ENCODE measurements around the gene IQCH.

Gene IQCH

DNA sequence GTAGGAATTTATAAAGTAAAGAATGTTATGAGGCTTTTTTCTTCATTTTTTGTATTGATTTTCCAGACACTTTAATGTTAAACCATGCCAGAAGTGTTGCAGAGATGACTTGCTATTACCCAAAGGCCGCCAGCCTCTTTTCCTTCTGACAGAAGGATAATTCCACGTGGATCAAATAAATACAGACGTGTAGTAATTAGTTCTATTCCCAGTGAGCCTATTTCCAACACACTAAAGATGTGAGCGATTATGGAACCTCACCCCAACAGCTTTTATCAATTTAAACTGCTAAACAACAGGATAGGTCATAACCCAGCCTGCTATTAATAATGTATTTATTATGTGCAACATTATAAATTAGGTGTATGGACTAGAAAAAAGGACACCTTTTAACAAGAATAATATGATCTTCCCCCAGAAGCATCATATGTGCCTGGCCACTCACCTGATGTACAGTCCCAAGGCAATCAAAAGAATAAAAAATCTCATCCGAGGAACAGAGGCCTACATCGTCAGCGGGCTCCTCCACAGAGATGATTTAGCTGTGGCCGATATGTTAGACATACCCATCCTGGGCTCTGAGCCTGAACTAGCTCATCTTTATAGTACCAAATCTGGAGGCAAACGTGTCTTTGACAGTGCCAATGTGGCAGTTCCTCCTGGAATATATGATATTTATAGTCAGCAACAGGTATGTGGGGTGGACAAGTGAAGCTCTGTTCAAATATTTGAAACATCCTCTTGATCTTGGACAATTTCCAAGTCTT lies 140.5 kb downstream of the IQCH start:
- DNase-seq (ENCODE audit: low read depth in 2 of 2), result no peak

DNA sequence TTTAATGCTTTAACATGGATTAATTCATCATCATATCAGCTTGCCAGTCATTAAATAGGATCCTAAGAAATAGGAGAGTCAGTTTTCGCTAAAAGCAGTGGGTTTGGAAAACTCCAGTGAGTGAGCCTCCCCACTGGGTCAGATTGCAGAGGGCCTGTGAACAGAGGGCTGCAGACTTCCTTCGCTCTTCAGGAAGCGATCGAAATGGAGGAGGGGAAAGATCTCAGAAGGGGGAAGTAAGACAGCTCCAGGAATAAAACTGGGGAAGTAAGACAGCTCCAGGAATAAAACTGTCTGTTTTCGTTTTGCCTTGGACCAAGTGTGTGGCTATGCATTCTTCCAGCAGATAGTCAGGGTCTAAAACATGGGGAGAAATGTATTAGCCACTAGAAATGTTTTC lies 141.5 kb downstream of the IQCH start:
- DNase-seq (ENCODE audit: low read depth in 2 of 2), result no peak

DNA sequence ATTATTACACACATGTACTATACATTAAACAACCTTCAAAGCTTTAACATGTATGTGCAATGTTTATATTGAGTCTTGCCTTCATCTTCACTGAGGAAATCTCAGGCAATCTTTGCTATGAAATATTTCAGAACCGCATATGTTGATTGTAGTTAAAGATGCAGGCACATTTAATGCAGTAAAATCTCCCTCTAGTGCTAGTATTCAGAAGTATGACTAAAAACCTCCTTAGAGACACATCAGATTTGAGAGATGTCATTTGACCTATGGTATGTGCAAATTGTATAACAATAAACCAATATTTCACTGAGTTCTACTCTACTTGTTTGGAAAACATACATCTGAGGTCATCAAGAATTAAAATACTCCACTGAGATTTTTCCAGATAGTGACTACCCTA lies 142.6 kb downstream of the IQCH start:
- no peak for DNase-seq (ENCODE audit: low read depth in 2 of 2)

DNA sequence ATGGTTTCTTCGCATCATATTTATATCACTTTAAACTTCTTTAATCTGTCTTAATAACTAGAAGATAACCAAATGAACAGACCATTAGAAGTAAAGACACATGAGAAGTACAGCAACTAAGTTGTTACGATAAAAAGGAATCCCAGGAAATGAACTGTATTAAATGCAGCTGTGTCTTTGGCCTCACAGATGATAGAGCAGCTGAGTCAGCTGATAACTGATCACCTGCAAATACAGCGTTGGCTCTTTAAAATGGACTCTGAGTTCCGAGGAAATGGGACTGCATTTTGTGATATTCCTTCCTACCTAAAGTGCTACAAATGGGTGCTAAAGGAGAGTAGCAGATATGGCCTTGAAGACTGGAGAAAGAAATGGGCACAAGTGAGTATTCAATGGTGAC lies 145.3 kb downstream of the IQCH start:
- DNase-seq (ENCODE audit: low read depth in 2 of 2), result no peak

DNA sequence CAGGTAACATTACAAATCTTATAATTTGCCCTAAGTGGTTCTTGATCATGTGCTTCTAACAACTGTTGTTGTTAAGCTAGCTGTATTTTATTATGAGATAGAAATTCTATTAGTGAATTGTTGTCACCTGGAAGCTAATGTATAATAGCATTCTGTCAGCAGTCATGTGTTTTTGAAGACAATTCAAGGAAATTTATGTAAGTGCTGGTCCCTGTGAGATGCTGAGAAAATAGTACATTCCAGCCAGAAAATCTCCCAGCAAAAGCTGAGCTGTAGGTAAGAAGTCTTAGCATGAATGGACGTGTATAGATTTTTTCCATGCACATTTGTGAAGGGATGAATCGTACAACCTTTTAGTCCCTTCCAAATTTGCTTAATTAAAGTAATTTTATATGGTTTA lies 146.3 kb downstream of the IQCH start:
- DNase-seq (ENCODE audit: low read depth in 2 of 2), result no peak

DNA sequence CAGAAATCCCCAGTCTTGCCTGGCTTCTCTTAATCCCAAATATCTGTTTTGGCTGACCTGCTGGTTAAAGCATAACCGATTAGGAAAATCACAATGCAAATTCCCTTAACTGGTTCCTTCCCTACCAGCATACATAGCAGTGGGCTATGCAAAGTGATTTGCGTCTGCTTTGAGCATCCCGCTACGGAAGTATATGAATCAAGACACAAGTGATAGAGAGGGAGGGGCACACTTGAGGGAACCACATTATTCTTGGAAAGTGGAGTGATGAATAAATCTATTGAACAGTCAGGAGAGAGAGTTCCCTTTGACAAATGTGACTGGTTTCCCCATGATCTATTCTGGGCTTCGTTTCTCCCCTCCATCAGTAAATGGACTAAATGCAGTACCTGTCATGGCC lies 146.8 kb downstream of the IQCH start:
- DNase-seq (ENCODE audit: low read depth in 2 of 2), result no peak

DNA sequence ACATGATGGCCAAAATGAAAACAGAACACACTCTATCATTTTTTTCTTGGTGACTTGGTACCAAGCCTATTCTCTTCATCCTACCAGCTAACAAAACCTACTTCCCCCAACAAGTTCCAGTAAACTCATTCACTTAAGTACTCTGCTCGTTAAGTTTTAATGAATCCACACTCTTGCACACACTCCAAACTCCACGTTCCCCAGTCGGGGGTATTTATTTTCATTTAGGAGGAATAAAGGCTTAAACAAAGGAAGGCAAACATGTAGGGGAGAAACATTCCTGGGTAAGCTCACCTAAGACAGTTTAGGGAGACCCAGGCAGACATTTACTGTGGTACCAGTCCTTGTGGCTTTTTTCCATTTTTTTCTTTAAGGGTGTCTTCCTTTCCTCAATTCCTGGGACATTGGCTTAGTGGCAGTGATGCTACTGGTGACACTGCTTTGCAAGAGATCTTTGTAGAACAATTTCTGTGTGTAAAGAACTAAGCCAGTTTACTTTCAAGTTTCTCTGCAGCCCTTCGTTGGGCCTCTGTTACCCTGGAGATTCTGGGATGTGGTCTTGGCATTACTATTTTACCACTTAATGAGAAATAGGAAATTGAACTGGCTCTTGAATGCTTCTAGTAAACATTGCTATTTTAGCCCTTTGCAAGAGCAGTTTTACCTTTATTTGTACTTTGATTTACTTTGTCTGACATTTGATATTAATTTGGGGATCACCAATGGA lies 149.0 kb downstream of the IQCH start:
- DNase-seq (ENCODE audit: low read depth in 2 of 2), result no peak

DNA sequence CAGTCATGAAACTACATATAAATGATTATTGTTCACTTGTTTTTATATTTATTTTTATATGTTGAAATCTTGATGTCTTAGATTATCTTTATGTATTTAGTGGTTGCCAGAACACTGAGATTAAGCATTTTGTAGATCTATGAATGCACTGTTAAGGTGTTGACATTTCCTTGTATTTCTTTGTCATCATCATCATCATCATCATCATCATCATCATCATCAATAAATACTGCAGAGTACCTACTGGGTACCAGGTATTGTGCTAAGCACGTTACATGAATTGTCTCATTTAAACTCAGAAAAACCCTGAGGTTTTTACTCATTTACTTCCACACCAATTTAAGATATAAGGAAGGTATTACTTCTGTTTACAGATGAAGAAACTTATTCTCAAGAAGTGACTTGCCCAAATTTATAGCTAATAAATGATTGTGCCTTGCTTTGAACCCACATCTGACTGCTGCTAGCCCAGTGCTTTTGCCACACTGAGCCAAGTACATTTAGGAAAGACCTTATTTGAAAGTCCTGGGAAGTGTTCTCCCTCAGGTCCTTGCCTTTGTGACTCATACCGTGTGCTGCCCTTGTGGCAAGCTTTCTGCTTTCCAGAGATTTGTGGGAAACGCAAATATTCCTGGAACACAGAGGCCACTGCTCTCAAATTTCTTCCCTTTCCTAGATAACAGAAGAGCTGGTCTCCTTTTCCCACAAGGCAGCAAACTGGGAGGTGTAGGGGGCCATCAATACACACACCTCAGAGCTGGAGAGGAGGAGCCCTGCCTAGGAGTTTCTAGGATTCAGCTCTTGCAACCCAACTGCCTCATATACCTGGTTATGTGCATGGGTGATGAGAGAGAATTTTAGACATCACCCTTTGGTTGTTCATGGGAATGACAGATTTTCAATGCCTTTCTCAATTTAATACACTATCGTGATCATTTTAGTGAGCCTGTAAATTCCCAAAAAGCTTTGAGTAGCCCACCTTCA lies 150.9 kb downstream of the IQCH start:
- DNase-seq (ENCODE audit: low read depth in 2 of 2), result no peak

DNA sequence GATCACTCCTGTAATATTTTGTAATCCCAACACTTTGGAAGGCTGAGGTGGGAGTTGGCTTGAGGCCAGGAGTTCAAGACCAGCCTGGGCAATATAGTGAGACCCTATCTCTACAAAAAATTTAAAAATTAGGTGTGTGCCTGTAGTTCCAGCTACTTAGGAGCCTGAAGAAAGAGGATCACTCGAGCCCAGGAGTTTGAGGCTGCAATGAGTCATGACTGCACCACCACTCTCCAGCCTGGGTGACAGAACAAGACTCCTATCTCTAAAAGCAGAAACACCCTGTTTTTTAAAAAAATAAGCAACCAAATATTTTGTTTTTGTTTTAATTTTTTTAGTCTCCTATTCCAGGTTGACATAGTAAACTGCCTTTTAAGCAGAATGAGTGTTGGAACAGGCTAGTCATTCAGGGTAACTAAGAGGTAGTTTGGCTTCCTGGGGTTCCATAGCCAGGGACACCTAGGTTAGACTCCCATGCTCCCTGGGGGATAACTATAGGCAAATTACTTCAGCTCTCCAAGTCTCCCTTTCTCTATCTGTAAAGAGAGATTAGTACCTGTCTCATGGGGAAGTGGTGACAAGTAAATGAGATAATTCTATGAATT lies 151.8 kb downstream of the IQCH start:
- no peak for DNase-seq (ENCODE audit: low read depth in 2 of 2)

DNA sequence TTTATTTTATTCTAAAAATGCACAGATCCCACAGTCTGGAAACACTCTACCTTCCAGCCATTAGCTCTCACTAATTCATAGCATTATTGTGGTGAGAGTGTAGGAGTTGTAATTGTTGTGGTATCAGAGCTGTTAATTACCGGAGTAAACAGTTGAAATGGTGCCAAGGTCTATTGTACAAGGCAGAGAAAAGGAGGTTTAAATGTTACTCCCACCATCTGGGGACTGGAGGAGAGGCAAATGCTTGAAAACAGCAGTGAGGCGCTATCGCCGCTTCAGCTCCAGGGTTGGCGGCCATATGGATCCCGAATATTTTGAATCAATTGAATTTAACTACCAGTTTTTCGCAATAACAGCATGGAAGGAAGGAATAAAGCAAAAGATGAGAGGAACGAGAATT lies 153.2 kb downstream of the IQCH start:
- DNase-seq (ENCODE audit: low read depth in 2 of 2), result no peak

DNA sequence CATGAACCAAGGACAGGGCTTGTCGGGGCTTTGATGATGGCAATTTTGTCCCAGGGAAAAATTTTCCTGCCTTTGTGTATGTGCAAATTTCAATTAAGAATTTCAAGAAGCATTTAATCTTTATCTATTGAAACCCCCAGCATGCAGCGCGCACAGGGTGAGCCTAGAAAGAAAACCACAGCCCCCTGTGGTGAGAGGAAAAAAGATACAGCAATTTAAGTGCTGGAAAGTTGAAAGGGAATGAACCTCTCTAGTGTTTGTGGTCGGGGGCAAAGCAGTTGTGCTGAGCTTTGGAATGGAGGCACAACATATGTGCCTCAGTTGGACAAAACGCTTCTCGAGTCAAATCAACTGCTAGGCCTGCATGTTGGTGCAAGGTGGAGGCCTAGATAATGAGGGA lies 154.6 kb downstream of the IQCH start:
- no peak for DNase-seq (ENCODE audit: low read depth in 2 of 2)

DNA sequence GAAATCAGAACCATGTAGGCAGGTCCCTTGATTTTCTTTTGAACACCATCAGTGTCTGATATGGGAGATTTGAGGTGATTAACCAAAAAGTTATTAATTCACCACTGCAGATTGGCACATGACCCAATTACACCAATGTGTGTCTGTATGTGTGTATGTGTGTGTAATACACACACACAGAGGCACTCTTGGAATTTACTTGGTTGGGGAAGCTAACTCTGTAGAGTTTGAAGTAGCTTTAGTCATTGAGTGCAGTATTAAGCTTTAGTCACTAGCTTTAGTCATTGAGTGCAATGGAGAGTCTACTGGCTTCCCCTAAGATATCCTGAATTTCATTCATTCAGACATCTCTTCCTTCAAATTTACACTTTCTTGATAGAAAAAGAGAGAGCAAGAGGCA lies 156.9 kb downstream of the IQCH start:
- DNase-seq (ENCODE audit: low read depth in 2 of 2), result no peak

DNA sequence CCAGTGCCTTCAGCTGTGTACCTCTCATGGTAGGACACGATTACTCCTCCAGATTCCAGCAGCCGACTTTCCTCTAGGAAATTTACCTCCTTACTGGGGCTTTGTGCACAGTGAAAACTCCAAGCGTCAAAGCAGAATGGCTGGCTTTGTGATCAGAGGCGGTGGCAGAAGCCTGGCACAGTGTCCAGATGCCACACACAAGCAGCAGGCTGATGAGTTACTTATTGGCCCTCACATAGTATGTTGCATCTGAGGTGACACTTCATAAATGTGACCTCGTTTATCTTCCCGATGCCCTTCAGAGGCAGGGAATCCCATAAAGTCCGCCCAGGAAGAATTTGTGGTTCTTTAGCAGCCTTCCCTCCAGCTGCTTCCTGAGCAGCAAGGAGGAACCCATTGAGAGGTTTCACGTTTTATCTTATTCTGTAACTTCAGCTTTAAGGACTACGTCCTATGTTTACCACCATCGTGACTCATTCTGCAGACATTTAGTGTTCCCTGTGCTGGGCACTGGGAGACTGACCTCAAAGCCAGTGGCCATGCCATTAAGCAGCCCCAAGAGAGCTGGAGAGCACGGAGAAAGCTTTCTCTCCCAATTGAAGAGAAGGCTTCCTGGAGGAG lies 159.3 kb downstream of the IQCH start:
- no peak for DNase-seq (ENCODE audit: low read depth in 2 of 2)

DNA sequence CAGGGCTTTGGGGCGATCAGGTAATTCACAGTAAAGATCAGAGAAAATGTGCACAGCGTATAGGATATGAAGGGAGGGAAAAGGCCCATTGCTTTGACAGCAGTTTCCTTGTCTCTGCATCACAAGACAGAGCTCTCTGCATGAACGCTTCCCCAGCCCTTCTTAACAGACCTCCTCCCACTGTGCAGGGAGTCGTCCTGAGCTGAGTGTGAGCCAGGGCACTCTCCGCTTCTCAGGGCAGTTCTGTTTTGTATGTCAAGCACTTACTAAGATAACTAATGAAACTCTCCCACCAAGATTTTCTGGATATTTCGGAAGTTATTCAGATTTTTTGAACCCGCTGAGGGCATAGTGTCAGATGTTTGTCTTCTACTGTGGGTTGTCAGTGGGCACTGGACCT lies 160.6 kb downstream of the IQCH start:
- no peak for DNase-seq (ENCODE audit: low read depth in 2 of 2)

DNA sequence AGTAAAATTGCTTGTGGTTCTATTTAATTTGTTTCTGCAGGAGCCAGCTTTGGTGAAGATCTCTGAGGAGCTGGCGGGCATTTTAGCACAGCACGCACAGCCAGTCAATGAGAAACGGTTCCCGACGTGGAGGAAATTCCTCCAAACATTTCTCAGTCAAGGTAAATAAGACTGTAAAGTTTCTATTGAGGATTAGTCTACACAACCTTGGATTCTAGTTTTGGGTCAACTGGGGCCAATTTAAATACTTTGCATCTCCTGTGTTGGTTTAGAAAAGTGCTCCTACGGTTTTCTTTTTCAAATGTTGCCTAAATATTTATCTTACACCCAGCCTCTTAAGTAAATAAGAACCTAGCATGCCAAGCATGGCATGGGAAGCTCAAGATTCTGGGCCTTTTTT lies 162.3 kb downstream of the IQCH start:
- no peak for DNase-seq (ENCODE audit: low read depth in 2 of 2)

DNA sequence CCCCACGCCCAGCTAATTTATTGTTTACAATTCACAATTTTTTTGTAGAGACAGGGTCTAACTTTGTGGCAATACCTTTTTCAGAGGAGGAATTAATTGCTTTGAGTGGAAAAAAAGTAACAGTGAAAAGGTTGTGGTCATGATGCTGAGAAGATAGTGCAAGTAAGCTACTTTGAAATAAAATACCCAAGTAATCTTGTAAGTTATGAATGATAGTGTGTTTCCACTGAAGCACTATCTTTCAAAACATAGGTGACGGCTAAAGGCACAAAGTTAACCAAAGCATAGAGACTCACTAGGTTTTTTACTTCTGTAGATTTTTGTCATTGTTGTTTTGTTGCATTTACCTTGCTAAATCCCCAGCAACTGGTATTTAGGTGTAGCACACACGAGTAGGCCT lies 165.1 kb downstream of the IQCH start:
- DNase-seq (ENCODE audit: low read depth in 2 of 2), result no peak

DNA sequence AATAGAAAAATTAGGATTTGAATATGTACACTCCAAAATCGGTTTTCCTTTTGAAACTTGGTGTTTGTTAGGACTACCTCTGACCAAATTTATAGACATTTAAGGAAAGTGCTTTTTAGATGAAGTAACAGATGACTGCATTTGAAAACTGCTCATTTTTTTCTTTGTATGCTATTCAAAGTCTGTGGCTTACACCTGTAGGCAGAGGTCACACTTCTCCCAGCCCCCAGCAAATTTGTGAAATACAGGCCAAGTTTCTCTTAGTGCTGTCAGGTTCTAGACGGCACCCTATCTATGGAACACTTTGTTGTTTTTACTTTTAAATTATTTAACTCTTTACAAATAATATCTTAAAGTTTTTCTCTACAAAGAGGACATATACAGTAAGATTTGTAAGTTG lies 165.6 kb downstream of the IQCH start:
- no peak for DNase-seq (ENCODE audit: low read depth in 2 of 2)

DNA sequence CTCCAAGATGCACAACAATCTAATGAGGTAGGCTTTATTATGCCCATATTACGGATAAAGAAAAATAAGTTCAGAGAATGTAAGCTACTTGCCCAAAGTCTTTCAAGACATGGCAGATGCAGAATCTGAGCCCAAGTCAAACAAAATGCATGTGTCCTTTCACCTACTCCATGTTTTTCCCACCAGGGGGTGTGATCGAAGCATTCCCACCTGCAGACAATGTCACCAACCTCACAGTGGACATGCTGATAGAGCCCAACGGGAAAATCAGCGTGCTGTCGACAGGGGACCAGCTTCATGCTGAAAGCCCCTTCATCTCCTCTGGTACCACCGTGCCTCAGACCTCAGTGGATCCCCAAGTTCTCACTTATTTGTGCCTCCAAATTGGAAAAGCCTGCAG lies 166.5 kb downstream of the IQCH start:
- DNase-seq (ENCODE audit: low read depth in 2 of 2), result no peak

DNA sequence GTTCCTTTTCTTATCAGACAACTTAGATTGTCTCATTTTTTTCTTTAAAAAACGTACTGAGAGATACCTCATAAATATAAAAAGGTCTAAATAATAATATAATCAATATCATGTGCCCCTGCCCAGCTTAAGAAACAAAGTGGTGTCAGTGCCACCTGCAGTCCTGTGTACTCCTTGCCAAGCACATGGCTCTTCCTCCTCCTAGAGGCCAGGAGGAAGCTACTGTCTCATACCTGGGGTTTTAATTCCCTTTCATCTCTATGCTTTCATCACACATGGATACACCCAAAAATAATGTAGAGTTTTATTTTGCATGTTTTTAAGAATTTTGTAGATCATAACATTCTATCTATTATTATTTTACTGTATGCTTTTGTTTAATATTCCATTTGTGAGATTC lies 167.7 kb downstream of the IQCH start:
- no peak for DNase-seq (ENCODE audit: low read depth in 2 of 2)

DNA sequence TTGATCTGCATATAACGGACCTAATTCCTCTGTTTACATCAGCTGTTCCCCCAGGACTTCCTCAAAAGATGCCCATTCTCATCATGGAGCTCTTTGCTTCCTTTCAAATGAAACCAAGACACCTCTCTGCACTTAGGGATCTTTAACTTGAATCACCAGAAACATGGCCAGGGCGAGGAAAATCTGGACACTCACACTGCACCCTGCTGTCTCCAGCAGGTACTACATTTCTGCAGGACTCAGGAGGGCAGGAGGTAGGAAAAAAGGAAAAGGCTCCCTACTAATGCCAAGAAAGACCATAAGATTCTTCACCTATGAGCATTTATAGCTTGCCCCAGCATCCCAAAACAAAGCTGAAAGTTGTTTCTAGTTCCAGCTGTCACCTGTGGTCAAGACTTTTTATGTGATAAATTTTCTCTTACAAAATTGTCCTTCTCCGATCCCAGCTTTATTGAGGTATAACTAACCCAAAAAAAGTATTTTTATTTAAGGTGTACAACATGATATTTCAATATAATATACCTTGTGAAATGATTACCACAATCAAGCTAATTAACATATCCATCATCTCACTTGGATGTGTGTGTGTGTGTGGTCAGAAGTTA lies 179.0 kb downstream of the IQCH start:
- no peak for DNase-seq (ENCODE audit: low read depth in 2 of 2)
